Measurements from ENCODE around the gene ARHGAP42.

- TF ChIP-seq POLR2A (IDR thresholded peaks at IDR 0.05) (no peak), CTCF (IDR thresholded peaks at IDR 0.05) (no peak)
Observed at GRCh38 chr11:100794446-100794845, 107.4 kb downstream of the ARHGAP42 start.

Measured in adrenal gland (tissue), 5 donors.